HUES48 (cell line): ENCODE data around the gene KCNJ16.

ENCODE experiments used
- H3K27ac ChIP-seq: one replicate; pipeline ENCODE4 v1.7.0; 2013; ENCODE audit warnings: low read depth, low read length, inconsistent platforms
- H3K27me3 ChIP-seq: 2 replicates; pipeline ENCODE4 v1.6.1; 2013; ENCODE audit warnings: mild to moderate bottlenecking, low read length; ENCODE audit not compliant: control insufficient read depth, insufficient read depth
- H3K36me3 ChIP-seq: 2 replicates; pipeline ENCODE4 v1.6.1; 2013; ENCODE audit warnings: low read length; ENCODE audit not compliant: control insufficient read depth, insufficient read depth
- H3K4me1 ChIP-seq: 2 replicates; pipeline ENCODE4 v1.6.1; 2013; ENCODE audit warnings: mild to moderate bottlenecking, low read length; ENCODE audit not compliant: control insufficient read depth, insufficient read depth
- H3K4me3 ChIP-seq: 2 replicates; pipeline ENCODE4 v1.5.1; 2013; ENCODE audit warnings: mild to moderate bottlenecking, low read depth, low read length
- H3K9ac ChIP-seq: 2 replicates; pipeline ENCODE4 v1.6.1; 2013; ENCODE audit warnings: mild to moderate bottlenecking, low read depth, low read length, moderate library complexity
- H3K9me3 ChIP-seq: 2 replicates; pipeline ENCODE4 v1.6.1; 2013; ENCODE audit warnings: low read length; ENCODE audit not compliant: control insufficient read depth, insufficient read depth

The KCNJ16 gene

DNA sequence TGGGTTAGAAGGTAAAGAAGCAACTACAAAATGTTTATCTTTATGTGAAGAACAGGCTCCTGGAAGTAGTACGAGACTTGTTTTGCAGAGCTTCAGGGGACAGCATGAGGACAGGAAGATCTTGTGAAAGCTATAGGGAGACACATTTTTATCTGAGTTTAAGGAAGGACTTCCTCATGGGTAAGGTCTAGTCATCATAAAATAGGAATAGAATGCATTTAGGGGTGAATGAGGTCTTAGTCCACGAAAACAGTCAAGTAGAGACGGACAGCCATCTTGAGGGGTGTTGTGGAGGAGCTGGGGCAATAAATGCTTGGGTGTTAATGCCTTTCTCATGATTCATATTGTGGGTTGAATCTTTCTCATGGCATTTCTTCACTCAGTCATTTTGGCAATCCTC is 24.3 kb downstream of the KCNJ16 start:
- no peak overlapping the region for H3K9ac ChIP-seq
- no peaks in the 10 kb centered on the region for H3K4me1 ChIP-seq
- no peak overlapping the region for H3K4me3 ChIP-seq
- no peaks in the 10 kb centered on the region for H3K9me3 ChIP-seq
- H3K27me3 ChIP-seq, result no peaks in the 10 kb centered on the region
- no peaks in the 10 kb centered on the region for H3K36me3 ChIP-seq
- H3K27ac ChIP-seq, result no peak overlapping the region

- Histone ChIP-seq H3K4me3 (no peak overlapping the region), H3K27ac (no peak overlapping the region), H3K9me3 (no peaks in the 10 kb centered on the region), H3K36me3 (no peaks in the 10 kb centered on the region), H3K27me3 (no peaks in the 10 kb centered on the region), H3K4me1 (no peaks in the 10 kb centered on the region), H3K9ac (no peak overlapping the region)
Observed at GRCh38 chr17:70099884-70100283, 24.9 kb downstream of the KCNJ16 start.

GRCh38 chr17:70100983-70101382 is 26.0 kb downstream of the KCNJ16 start:
- H3K4me1 ChIP-seq, result no peaks in the 10 kb centered on the region
- no peaks in the 10 kb centered on the region for H3K9me3 ChIP-seq
- H3K27ac ChIP-seq, result no peak overlapping the region
- no peaks in the 10 kb centered on the region for H3K27me3 ChIP-seq
- H3K4me3 ChIP-seq, result no peak overlapping the region
- H3K36me3 ChIP-seq, result no peaks in the 10 kb centered on the region
- H3K9ac ChIP-seq, result no peak overlapping the region

DNA sequence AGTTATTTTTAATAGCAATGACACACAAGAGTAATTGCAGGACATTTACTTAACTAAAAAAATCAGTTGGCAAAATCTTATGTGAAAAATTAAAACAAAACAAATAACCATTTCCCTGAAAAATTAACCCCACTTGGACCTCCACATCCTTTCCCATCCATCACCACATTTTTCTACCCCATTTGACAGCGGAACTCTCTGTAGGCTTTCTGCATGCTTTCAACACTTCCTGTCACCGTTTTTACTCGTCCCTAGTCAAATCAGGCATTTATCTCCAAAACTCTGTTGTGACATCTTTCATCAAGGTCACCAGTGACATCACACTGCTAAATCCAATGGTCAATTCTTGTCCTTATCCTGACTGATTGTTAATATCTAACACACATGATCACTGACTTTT is 27.5 kb downstream of the KCNJ16 start:
- no peaks in the 10 kb centered on the region for H3K36me3 ChIP-seq
- H3K27me3 ChIP-seq, result no peaks in the 10 kb centered on the region
- no peak overlapping the region for H3K9ac ChIP-seq
- H3K9me3 ChIP-seq, result no peaks in the 10 kb centered on the region
- no peaks in the 10 kb centered on the region for H3K4me1 ChIP-seq
- no peak overlapping the region for H3K27ac ChIP-seq
- no peak overlapping the region for H3K4me3 ChIP-seq

GRCh38 chr17:70104791-70105523 is 29.9 kb downstream of the KCNJ16 start:
- Histone ChIP-seq H3K36me3 (no peaks in the 10 kb centered on the region), H3K27ac (no peak overlapping the region), H3K27me3 (no peaks in the 10 kb centered on the region), H3K4me3 (no peak overlapping the region), H3K9me3 (no peaks in the 10 kb centered on the region), H3K9ac (no peak overlapping the region), H3K4me1 (no peaks in the 10 kb centered on the region)

DNA sequence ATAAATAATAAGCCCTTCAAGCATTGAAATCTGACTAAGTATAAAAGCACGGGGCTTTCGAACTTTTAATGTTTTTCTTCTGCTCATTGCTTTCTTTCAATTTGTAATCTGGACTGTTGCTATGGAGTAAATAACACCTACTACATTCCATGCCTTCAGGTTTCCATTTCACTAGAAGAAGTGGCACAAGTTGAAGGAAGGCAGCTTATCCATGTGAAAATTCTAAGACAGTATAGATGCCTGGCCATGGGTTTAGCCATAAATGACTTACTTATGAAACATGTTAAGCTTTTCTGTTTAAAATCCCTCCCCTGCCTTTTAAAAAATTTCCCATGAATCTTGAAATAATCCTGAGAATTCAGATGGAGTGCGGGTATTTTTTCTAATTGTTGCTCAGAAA is 30.6 kb downstream of the KCNJ16 start:
- no peak overlapping the region for H3K27ac ChIP-seq
- no peaks in the 10 kb centered on the region for H3K36me3 ChIP-seq
- H3K4me1 ChIP-seq, result no peaks in the 10 kb centered on the region
- H3K9me3 ChIP-seq, result no peaks in the 10 kb centered on the region
- no peak overlapping the region for H3K9ac ChIP-seq
- no peaks in the 10 kb centered on the region for H3K27me3 ChIP-seq
- H3K4me3 ChIP-seq, result no peak overlapping the region

DNA sequence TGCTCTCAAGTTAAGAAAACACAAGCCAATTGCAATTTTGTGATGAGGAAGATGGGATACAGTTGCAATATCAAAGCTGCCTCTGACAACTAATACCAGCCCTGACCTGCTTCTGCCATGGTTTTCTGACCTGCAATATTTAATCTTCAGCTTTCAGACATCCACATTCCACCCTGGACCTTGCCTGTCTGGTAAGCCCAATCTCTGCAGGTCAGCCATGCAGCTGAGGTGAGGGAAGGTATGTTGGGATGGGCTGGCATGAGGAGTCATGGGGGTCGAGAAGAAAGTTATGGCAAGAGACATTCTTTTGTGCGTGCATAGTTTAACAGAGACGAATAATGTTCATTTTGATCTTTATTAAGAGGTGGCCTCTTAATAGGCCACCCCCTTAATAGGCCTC is 31.5 kb downstream of the KCNJ16 start:
- Histone ChIP-seq H3K9ac (no peak overlapping the region), H3K27me3 (no peaks in the 10 kb centered on the region), H3K4me3 (no peak overlapping the region), H3K4me1 (no peaks in the 10 kb centered on the region), H3K9me3 (no peaks in the 10 kb centered on the region), H3K27ac (no peak overlapping the region), H3K36me3 (no peaks in the 10 kb centered on the region)

- H3K36me3 ChIP-seq, result no peaks in the 10 kb centered on the region
- H3K27me3 ChIP-seq, result no peaks in the 10 kb centered on the region
- H3K9ac ChIP-seq, result no peak overlapping the region
- no peak overlapping the region for H3K27ac ChIP-seq
- no peaks in the 10 kb centered on the region for H3K4me1 ChIP-seq
- H3K4me3 ChIP-seq, result no peak overlapping the region
- H3K9me3 ChIP-seq, result no peaks in the 10 kb centered on the region
Observed at GRCh38 chr17:70107441-70107840, 32.4 kb downstream of the KCNJ16 start.

- Histone ChIP-seq H3K9ac (no peak overlapping the region), H3K36me3 (no peaks in the 10 kb centered on the region), H3K27me3 (no peaks in the 10 kb centered on the region), H3K4me3 (no peak overlapping the region), H3K4me1 (no peaks in the 10 kb centered on the region), H3K9me3 (no peaks in the 10 kb centered on the region), H3K27ac (no peak overlapping the region)
Observed at GRCh38 chr17:70107904-70108565, 33.0 kb downstream of the KCNJ16 start.

GRCh38 chr17:70109497-70109896 is 34.5 kb downstream of the KCNJ16 start:
- H3K27me3 ChIP-seq, result no peaks in the 10 kb centered on the region
- no peak overlapping the region for H3K4me3 ChIP-seq
- H3K27ac ChIP-seq, result no peak overlapping the region
- H3K9me3 ChIP-seq, result no peaks in the 10 kb centered on the region
- no peak overlapping the region for H3K9ac ChIP-seq
- no peaks in the 10 kb centered on the region for H3K36me3 ChIP-seq
- no peaks in the 10 kb centered on the region for H3K4me1 ChIP-seq

DNA sequence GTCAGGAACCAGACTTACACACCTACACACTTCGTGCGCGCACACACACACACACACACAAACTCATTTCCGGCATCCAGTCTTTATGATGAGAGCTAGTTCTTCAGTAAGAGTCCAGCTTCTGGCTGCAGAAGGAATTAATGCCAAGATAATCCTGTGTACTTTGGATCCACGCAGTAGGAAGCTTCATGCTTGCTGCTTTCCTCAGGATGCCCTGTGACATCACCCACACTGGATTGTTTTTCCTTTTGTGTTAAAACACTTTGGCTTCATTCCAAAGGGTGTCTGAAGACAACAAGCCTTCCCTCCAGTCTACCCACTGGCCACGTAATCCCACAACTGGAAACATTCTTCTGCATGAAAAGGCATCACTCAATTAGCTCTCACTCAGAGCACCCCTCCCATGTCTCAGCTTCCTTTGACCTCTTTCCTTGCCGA is 35.4 kb downstream of the KCNJ16 start:
- no peaks in the 10 kb centered on the region for H3K4me1 ChIP-seq
- H3K36me3 ChIP-seq, result no peaks in the 10 kb centered on the region
- H3K9ac ChIP-seq, result no peak overlapping the region
- H3K4me3 ChIP-seq, result no peak overlapping the region
- no peaks in the 10 kb centered on the region for H3K9me3 ChIP-seq
- no peak overlapping the region for H3K27ac ChIP-seq
- no peaks in the 10 kb centered on the region for H3K27me3 ChIP-seq
